ENCODE results near the gene SRPK2. TPM values are rescaled to one million over a fixed set of nuclear protein-coding genes. Genes with fewer than 3 reads are reported as not detected.
"Not testable (repeated sequence)": the region's sequence is repeated elsewhere in the genome, so short reads cannot be mapped to it uniquely, and the experiment has no call there.

The SRPK2 gene
- total RNA-seq, 2 donors from 2014 or later = 26.5 to 31.1 TPM

DNA sequence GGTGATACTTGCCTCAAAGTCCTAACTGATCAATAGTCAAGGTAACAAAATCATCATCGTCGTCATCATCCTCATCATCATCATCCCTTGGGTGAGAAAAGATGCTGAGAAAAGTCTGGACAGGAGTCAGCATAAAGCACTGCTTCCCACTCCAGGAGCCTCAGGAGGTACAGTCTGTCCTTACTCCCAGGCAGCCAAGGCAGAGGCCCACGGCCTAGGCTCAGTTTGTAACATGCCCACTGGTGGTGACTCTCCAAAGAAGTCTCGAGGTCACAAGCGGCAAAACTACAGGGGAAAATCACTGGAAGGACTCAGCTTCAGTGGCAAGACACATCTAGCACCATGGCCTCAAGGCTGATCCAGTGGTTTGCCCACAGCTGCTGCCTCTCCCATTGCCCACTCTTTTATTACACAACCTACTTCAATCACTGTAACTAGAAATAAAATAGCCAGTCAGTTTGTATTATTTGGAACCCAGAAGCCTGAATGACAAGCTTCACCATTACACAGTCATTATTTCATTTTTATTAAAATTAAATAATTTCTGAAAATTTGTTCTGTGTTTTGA lies 150.4 kb downstream of the SRPK2 start:
- Histone ChIP-seq H3K36me3 (no peaks in the 10 kb centered on the region), H3K4me3 (no peak overlapping the region), H3K9me3 (no peaks in the 10 kb centered on the region), H3K27me3 (replicated peaks; ENCODE audit: insufficient read depth) (no peaks in the 10 kb centered on the region), H3K4me1 (ENCODE audit: control insufficient read depth in 1 of 2, low read depth in 2 of 2) (peaks cover 2 to 11% of the 10 kb centered on the region in 2 donors), H3K27ac (no peak overlapping the region)
- DNase-seq (ENCODE audit: low spot score) (no peak), ATAC-seq (ENCODE audit: insufficient number of reproducible peaks, low FRiP score, low read depth) (no peak)
- TF ChIP-seq, protein P1, sequence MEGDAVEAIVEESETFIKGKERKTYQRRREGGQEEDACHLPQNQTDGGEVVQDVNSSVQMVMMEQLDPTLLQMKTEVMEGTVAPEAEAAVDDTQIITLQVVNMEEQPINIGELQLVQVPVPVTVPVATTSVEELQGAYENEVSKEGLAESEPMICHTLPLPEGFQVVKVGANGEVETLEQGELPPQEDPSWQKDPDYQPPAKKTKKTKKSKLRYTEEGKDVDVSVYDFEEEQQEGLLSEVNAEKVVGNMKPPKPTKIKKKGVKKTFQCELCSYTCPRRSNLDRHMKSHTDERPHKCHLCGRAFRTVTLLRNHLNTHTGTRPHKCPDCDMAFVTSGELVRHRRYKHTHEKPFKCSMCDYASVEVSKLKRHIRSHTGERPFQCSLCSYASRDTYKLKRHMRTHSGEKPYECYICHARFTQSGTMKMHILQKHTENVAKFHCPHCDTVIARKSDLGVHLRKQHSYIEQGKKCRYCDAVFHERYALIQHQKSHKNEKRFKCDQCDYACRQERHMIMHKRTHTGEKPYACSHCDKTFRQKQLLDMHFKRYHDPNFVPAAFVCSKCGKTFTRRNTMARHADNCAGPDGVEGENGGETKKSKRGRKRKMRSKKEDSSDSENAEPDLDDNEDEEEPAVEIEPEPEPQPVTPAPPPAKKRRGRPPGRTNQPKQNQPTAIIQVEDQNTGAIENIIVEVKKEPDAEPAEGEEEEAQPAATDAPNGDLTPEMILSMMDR (IDR thresholded peaks at IDR 0.05) = no peak

- Histone ChIP-seq H3K9me3 (no peaks in the 10 kb centered on the region), H3K36me3 (no peaks in the 10 kb centered on the region), H3K27me3 (replicated peaks; ENCODE audit: insufficient read depth) (no peaks in the 10 kb centered on the region), H3K27ac (no peak overlapping the region), H3K4me3 (no peak overlapping the region), H3K4me1 (ENCODE audit: control insufficient read depth in 1 of 2, low read depth in 2 of 2) (peaks cover 0 to 6% of the 10 kb centered on the region in 2 donors)
- TF ChIP-seq, protein P1 (IDR thresholded peaks at IDR 0.05) = no peak
- ATAC-seq (ENCODE audit: insufficient number of reproducible peaks, low FRiP score, low read depth) (no peak), DNase-seq (ENCODE audit: low spot score) (no peak)
Measured at GRCh38 chr7:105234886-105235285, 153.8 kb downstream of the SRPK2 start.

DNA sequence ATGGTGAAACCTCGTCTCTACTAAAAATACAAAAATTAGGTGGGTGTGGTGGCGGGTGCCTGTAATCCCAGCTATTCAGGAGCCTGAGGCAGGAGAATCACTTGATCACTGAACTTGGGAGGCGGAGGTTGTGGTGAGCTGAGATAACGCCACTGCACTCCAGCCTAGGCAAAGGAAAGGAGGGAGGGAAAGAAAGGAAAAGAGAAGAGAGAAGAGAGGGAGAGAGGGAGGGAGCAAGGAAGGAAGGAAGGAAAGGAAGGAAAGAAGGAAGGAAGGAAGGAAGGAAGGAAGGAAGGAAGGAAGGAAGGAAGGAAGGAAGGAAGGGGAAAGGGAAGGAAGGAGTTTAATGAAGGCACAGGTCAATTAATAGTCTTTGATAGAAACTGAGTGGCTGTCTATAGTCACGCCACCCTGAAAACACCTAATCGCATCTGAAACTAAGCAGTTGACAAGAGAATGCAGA lies 155.9 kb downstream of the SRPK2 start:
- H3K9me3 ChIP-seq; H3K27ac ChIP-seq; H3K36me3 ChIP-seq; H3K4me1 ChIP-seq (ENCODE audit: control insufficient read depth in 1 of 2, low read depth in 2 of 2); ATAC-seq (ENCODE audit: insufficient number of reproducible peaks, low FRiP score, low read depth); H3K27me3 ChIP-seq (replicated peaks; ENCODE audit: insufficient read depth); H3K4me3 ChIP-seq; DNase-seq (ENCODE audit: low spot score): not testable (repeated sequence)

DNA sequence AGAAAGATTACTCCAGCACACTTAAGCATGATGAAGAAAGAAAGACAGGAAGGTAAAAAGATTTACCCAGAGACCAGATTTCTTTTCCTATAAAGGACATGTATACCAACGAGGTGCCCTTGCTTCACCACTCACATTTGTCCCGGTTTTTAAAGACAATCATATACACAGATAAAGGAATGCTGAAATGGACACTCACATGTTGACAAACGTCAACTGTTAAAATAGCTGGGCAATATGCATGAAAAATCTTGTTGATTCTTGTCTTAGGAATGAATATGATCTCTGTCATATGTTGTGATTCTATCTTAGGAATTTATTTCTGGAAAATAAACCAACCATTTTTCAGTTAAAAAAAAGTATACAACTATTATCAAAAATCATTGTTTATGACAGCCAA lies 158.2 kb downstream of the SRPK2 start:
- Histone ChIP-seq H3K27me3 (replicated peaks; ENCODE audit: insufficient read depth) (no peaks in the 10 kb centered on the region), H3K9me3 (no peaks in the 10 kb centered on the region), H3K4me1 (ENCODE audit: control insufficient read depth in 1 of 2, low read depth in 2 of 2) (peaks cover 0 to 1% of the 10 kb centered on the region in 2 donors), H3K27ac (no peak overlapping the region), H3K36me3 (no peaks in the 10 kb centered on the region), H3K4me3 (no peak overlapping the region)
- no peak for ATAC-seq (ENCODE audit: insufficient number of reproducible peaks, low FRiP score, low read depth)
- TF ChIP-seq, protein P1 (IDR thresholded peaks at IDR 0.05) = no peak
- no peak for DNase-seq (ENCODE audit: low spot score)

- Histone ChIP-seq H3K9me3 (no peaks in the 10 kb centered on the region), H3K27me3 (replicated peaks; ENCODE audit: insufficient read depth) (no peaks in the 10 kb centered on the region), H3K4me1 (ENCODE audit: control insufficient read depth in 1 of 2, low read depth in 2 of 2) (peaks cover 0 to 5% of the 10 kb centered on the region in 2 donors), H3K36me3 (no peaks in the 10 kb centered on the region), H3K27ac (no peak overlapping the region), H3K4me3 (no peak overlapping the region)
- no peak for ATAC-seq (ENCODE audit: insufficient number of reproducible peaks, low FRiP score, low read depth)
- TF ChIP-seq, protein P1 (IDR thresholded peaks at IDR 0.05) = no peak
- no peak for DNase-seq (ENCODE audit: low spot score)
Measured at GRCh38 chr7:105229641-105230040, 159.1 kb downstream of the SRPK2 start.

DNA sequence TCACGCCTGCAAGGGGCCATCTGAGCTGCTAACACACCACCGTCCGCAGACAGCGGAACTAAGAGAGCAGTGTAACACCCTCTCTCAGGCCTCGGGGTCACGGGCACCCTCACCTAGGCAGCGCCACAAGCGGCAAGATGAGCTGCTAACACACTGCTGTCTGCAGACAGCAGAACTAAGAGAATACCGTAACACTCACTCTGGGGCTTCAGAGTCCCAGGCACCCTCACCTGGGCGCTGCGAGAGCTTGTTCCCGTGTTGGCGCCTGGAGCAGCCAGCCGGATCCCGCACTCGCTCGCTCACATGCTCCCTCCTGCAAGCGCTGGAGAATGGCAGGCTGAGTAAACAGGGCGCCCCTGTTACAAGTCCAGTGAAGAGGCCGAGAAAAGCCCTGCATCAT lies 160.2 kb downstream of the SRPK2 start:
- Histone ChIP-seq H3K4me1 (ENCODE audit: control insufficient read depth in 1 of 2, low read depth in 2 of 2) (peaks cover 0 to 5% of the 10 kb centered on the region in 2 donors), H3K27me3 (replicated peaks; ENCODE audit: insufficient read depth) (no peaks in the 10 kb centered on the region), H3K9me3 (no peaks in the 10 kb centered on the region), H3K4me3 (no peak overlapping the region), H3K36me3 (no peaks in the 10 kb centered on the region), H3K27ac (no peak overlapping the region)
- TF ChIP-seq, protein P1 (IDR thresholded peaks at IDR 0.05) = no peak
- DNase-seq (ENCODE audit: low spot score) (no peak), ATAC-seq (ENCODE audit: insufficient number of reproducible peaks, low FRiP score, low read depth) (no peak)

All from thoracic aorta (tissue), 2 donors.